ENCODE measurements around the gene ATF3.

Gene ATF3

DNA sequence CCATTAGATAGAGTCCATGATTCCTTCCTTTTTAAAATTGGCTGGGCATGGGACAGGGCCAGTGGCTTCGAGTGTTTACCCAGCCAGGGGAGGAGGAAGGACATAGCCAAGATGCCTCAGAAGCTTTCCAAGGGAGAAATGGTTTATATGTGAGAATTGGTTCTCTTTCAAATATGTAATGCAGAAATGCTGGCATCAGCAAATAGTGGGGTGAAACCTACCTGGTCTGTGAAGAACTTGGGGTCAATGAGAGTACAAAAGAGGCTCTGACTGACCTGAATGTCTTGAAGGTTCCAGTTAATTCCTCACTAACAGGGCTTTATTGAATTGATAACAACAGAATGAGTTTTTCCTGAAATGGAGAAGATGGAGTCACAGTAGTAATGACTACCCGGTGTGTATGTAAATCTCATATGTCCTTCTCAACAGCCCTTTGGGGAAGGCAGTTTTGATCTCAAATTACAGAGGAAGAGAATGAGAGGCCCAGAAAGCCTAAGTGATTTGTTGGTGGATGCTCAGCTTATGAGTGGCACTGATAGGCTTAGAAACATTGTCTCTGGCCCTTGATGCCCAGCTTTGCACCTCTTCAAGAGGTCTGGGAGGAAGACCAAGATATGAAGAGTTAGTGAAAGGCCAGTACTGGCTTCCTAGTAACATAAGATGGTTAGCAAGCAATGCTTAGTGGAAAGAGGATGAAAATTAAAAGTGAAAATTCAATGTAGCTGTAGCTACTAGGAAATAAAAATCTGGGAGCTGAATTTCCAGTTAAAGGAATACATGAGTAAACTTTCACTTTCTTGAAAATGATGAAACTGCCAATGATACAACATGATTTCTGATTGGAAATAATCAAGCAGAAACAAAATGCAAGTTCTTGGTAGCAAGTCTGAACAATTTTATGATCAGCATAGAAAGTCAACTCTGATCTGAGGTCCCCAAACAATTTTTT is 2.7 kb downstream of the ATF3 start:
- H3K36me3 Mint-ChIP-seq = peaks cover 73% of the 10 kb centered on the region

GRCh38 chr1:212612041-212612961 is 3.7 kb downstream of the ATF3 start:
- ATAC-seq (no peak), DNase-seq (ENCODE audit: low spot score in 2 of 2) (no peak)
- no peaks in the 10 kb centered on the region for H3K9me3 Mint-ChIP-seq
- no peak overlapping the region for H3K27ac Mint-ChIP-seq
- peaks cover 78% of the 10 kb centered on the region for H3K36me3 Mint-ChIP-seq
- peaks cover 56% of the 10 kb centered on the region for H3K4me1 Mint-ChIP-seq
- H3K4me3 Mint-ChIP-seq = peak overlapping the region; percentile 89

More for the DNA sequence above, 2.7 kb downstream of the ATF3 start:
- H3K9me3 Mint-ChIP-seq = no peaks in the 10 kb centered on the region
- H3K4me1 Mint-ChIP-seq = peaks cover 62% of the 10 kb centered on the region
- H3K4me3 Mint-ChIP-seq = peak overlapping the region; percentile 89
- peak overlapping the region; percentile 95 for H3K27ac Mint-ChIP-seq
- ATAC-seq (no peak), DNase-seq (ENCODE audit: low spot score in 2 of 2) (no peak)

GRCh38 chr1:212613440-212614335 is 5.1 kb downstream of the ATF3 start:
- Mint-ChIP-seq H3K36me3 (peaks cover 85% of the 10 kb centered on the region), H3K4me3 (no peak overlapping the region), H3K9me3 (no peaks in the 10 kb centered on the region), H3K4me1 (peaks cover 49% of the 10 kb centered on the region), H3K27ac (peak overlapping the region; percentile 6)
- no peak for ATAC-seq
- no peak for DNase-seq (ENCODE audit: low spot score in 2 of 2)

DNA sequence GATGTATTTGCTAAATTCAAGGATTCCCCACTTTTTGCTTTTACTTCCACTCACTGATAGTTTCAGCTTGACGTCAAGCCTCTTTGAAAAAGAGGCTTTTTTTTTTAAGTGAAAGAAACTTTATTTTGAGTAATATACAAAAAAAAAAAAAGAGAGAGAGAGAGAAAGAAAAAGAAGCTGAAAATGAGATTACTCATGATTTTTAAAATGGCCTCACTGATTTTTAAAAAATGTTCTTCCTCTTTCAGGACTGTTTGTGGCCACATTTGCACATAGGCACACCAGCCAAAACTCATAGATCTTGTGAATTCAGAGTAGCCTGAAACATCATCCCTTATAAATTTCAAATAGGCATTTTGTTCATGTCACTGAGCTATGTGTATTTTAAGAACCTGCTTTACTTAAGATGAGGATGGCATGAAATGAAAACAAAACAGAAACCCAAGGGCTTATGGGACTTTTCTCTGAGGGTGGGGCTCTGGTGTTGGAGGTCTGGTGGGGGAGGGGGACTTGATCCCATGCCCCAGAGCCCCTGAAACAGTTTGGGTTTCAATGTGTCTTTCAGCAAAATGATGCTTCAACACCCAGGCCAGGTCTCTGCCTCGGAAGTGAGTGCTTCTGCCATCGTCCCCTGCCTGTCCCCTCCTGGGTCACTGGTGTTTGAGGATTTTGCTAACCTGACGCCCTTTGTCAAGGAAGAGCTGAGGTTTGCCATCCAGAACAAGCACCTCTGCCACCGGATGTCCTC is 6.1 kb downstream of the ATF3 start:
- Mint-ChIP-seq H3K9me3 (no peaks in the 10 kb centered on the region), H3K4me3 (no peak overlapping the region), H3K4me1 (peaks cover 47% of the 10 kb centered on the region), H3K36me3 (peaks cover 85% of the 10 kb centered on the region), H3K27ac (no peak overlapping the region)
- DNase-seq (ENCODE audit: low spot score in 2 of 2) (no peak), ATAC-seq (no peak)

DNA sequence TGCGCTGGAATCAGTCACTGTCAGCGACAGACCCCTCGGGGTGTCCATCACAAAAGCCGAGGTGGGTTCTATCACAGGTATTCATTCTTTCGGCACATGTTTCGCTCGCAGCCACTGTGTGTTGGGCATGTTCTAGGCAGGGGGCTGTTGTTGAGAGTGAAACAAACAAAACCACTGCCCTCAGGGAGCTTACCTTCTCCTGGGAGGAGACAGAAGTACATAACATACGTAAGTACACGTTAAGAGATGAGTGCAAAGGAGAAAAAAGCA is 6.6 kb downstream of the ATF3 start:
- Mint-ChIP-seq H3K9me3 (no peaks in the 10 kb centered on the region), H3K27ac (no peak overlapping the region), H3K36me3 (peaks cover 85% of the 10 kb centered on the region), H3K4me3 (no peak overlapping the region), H3K4me1 (peaks cover 42% of the 10 kb centered on the region)
- no peak for ATAC-seq
- DNase-seq (ENCODE audit: low spot score in 2 of 2) = no peak

- Mint-ChIP-seq H3K4me1 (peaks cover 27% of the 10 kb centered on the region), H3K9me3 (no peaks in the 10 kb centered on the region), H3K27ac (no peak overlapping the region), H3K4me3 (no peak overlapping the region), H3K36me3 (peaks cover 80% of the 10 kb centered on the region)
- DNase-seq (ENCODE audit: low spot score in 2 of 2) = no peak
- no peak for ATAC-seq
Measured at GRCh38 chr1:212618466-212619210, 10.1 kb downstream of the ATF3 start.

DNA sequence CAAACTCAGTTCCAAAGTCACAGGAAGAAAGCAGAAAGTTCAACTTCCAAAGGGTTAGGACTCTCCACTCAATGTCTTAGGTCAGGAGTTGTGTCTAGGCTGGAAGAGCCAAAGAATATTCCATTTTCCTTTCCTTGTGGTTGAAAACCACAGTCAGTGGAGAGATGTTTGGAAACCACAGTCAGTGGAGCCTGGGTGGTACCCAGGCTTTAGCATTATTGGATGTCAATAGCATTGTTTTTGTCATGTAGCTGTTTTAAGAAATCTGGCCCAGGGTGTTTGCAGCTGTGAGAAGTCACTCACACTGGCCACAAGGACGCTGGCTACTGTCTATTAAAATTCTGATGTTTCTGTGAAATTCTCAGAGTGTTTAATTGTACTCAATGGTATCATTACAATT is 11.7 kb downstream of the ATF3 start:
- H3K27ac Mint-ChIP-seq = no peak overlapping the region

DNA sequence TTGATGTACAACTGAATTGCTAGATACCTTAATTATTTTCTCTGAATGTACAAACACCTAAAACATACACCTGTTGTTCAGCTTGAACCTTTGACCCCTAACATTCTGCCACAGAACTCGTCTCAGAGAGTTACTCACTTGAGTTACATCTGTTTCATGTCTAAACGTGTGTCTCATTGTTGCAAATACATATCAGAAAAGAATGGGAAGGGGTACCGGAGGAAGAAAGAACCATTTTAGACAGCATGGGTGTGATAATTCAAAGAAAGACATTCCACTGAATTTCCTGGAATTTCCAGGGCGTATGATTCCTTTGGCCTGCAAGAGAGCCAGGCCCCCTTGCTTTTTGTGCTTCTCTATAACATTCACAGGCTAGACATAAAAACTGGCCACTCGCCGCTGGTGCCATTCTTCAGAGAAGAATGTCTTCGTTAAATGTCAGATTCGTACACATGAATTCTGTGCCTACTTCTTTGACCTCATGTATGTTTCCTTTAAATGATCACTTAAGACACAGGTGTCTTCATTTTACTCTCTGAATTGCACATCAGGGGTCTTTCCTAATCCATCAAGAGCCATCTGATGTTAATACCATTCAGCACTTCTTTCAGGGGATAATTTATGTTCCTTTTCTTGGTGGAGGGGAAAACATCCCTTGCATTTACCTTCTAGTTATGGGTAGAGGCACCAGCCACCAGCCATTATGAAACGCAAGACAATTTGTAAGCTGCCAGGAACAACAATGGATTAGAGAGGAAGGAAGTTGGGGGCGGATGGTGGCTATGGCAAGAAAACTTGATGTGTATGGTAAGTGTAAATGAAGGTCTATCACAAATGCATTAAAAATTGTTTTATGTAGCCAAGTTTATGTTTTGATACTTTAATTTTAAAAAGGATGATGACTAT is 12.7 kb downstream of the ATF3 start:
- peaks cover 53% of the 10 kb centered on the region for H3K36me3 Mint-ChIP-seq
- no peaks in the 10 kb centered on the region for H3K9me3 Mint-ChIP-seq
- DNase-seq (ENCODE audit: low spot score in 2 of 2) (no peak), ATAC-seq (no peak)
- H3K27ac Mint-ChIP-seq = no peak overlapping the region
- peaks cover 6% of the 10 kb centered on the region for H3K4me1 Mint-ChIP-seq
- no peak overlapping the region for H3K4me3 Mint-ChIP-seq

More for the DNA sequence above, 11.7 kb downstream of the ATF3 start:
- peaks cover 12% of the 10 kb centered on the region for H3K4me1 Mint-ChIP-seq
- H3K4me3 Mint-ChIP-seq = no peak overlapping the region
- DNase-seq (ENCODE audit: low spot score in 2 of 2) (no peak), ATAC-seq (no peak)
- H3K36me3 Mint-ChIP-seq = peaks cover 63% of the 10 kb centered on the region
- no peaks in the 10 kb centered on the region for H3K9me3 Mint-ChIP-seq

GRCh38 chr1:212621949-212622305 is 13.4 kb downstream of the ATF3 start:
- no peak for DNase-seq (ENCODE audit: low spot score in 2 of 2)
- H3K27ac Mint-ChIP-seq = no peak overlapping the region

DNA sequence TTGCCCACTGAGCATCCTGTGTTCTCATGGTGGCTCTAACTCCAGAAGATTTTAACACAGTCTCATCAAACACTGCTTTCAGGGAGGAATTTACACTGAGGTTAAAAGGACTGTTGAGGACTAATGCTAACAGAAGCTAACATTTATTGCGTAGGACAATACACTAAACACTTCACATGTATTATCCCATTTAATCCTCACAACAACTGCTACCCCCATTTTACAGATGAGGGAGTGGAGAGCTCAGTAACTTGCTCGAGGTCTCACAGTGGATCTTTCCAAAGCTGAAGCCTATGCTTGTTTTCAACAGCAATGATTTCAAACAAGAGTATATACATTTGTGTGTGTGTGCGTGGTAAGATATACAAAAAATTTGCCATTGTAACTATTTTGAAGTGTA is 13.9 kb downstream of the ATF3 start:
- peaks cover 6% of the 10 kb centered on the region for H3K4me1 Mint-ChIP-seq
- H3K9me3 Mint-ChIP-seq = no peaks in the 10 kb centered on the region
- ATAC-seq = no peak
- no peak overlapping the region for H3K27ac Mint-ChIP-seq
- peaks cover 41% of the 10 kb centered on the region for H3K36me3 Mint-ChIP-seq
- no peak overlapping the region for H3K4me3 Mint-ChIP-seq
- DNase-seq (ENCODE audit: low spot score in 2 of 2) = no peak

More at GRCh38 chr1:212621949-212622305, 13.4 kb downstream of the ATF3 start:
- H3K36me3 Mint-ChIP-seq = peaks cover 47% of the 10 kb centered on the region
- ATAC-seq = peak; percentile 45
- H3K9me3 Mint-ChIP-seq = no peaks in the 10 kb centered on the region
- peaks cover 6% of the 10 kb centered on the region for H3K4me1 Mint-ChIP-seq
- H3K4me3 Mint-ChIP-seq = no peak overlapping the region

DNA sequence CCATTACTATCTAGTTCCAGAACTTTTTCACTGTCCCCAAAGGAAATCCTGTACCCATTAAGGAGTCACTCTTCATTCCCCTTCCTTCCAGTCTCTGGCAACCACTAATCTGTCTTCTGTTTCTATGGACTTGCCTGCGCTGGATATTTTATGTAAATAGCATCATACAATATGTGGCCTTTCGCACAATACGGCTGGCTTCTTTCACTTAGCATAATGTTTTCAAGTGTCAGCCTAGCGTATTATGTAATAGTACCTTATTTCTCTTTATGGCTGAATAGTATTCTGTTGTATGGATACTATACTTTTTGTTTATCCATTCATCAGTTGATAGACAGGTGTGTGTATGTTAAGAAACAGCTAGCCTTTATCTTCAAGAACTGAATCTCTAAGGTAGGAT is 14.3 kb downstream of the ATF3 start:
- H3K9me3 Mint-ChIP-seq = no peaks in the 10 kb centered on the region

DNA sequence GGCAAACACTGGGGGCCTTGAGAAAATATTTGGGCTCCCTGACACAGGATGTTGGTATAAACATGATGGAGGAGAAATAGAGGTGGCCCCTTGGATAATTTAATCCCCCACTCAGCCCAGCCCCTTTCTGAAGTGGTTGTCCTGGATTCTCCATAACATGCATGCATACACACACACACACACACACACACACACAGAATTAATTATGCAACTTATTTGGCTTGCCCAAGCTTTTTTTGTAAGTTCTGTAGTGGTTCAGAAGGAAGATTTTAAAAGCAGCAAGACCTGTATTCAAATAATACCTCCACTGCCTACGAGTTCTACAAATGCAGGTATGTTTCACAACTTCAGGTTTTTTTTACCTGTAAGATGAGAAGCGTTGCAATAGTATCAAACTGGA is 15.0 kb downstream of the ATF3 start:
- H3K36me3 Mint-ChIP-seq = peaks cover 30% of the 10 kb centered on the region
- H3K4me3 Mint-ChIP-seq = no peak overlapping the region
- no peaks in the 10 kb centered on the region for H3K9me3 Mint-ChIP-seq
- H3K27ac Mint-ChIP-seq = no peak overlapping the region
- ATAC-seq (no peak), DNase-seq (ENCODE audit: low spot score in 2 of 2) (no peak)
- H3K4me1 Mint-ChIP-seq = peaks cover 6% of the 10 kb centered on the region

More for the DNA sequence above, 14.3 kb downstream of the ATF3 start:
- H3K4me3 Mint-ChIP-seq = no peak overlapping the region
- peaks cover 6% of the 10 kb centered on the region for H3K4me1 Mint-ChIP-seq
- H3K27ac Mint-ChIP-seq = no peak overlapping the region
- DNase-seq (ENCODE audit: low spot score in 2 of 2) (no peak), ATAC-seq (no peak)
- H3K36me3 Mint-ChIP-seq = peaks cover 37% of the 10 kb centered on the region

DNA sequence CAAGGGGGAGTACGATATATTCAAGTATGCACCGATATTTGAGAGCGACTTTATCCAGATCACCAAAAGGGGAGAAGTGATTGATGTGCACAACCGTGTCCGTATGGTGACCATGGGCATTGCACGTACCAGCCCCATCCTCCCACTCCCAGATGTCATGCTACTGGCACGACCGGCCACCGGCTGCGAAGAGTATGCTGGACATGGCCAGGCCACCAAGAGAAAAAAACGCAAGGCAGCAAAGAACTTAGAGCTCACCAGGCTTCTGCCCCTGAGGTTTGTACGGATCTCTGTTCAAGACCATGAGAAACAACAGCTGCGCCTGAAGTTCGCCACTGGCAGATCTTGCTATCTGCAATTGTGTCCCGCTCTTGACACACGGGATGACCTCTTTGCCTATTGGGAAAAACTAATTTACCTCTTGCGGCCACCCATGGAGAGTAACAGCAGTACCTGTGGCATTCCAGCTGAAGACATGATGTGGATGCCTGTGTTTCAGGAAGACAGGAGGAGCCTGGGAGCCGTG is 16.5 kb downstream of the ATF3 start:
- H3K4me3 Mint-ChIP-seq = no peak overlapping the region
- DNase-seq (ENCODE audit: low spot score in 2 of 2) = no peak
- ATAC-seq = no peak
- peaks cover 6% of the 10 kb centered on the region for H3K4me1 Mint-ChIP-seq
- no peak overlapping the region for H3K27ac Mint-ChIP-seq
- H3K36me3 Mint-ChIP-seq = peaks cover 16% of the 10 kb centered on the region
- no peaks in the 10 kb centered on the region for H3K9me3 Mint-ChIP-seq
